H1 (cell line): ENCODE measurements around the gene SLIRP.

Experiments used
- EGR1 ChIP-seq: IDR thresholded peaks from 2 replicates; pipeline ENCODE4 v1.6.1; 2011; ENCODE audit warnings: low read depth, low read length, borderline replicate concordance
- EZH2 ChIP-seq: fragments of 200-600 bp; sonication (generic); IDR thresholded peaks from 2 replicates; pipeline ENCODE4 v1.7.1; 2012; ENCODE audit warnings: low read depth, mild to moderate bottlenecking, moderate library complexity, low read length, inconsistent platforms; ENCODE audit not compliant: severe bottlenecking
- JUND ChIP-seq: IDR thresholded peaks from 2 replicates; pipeline ENCODE4 v1.6.1; 2011; ENCODE audit warnings: mild to moderate bottlenecking, improper control_type of control experiment, low read length
- POLR2AphosphoS5 ChIP-seq: IDR thresholded peaks from 2 replicates; pipeline ENCODE4 v1.6.1; 2011; ENCODE audit warnings: low read depth, low read length
- RNF2 ChIP-seq: fragments of 200-900, 300-1000 bp; sonication (generic); IDR thresholded peaks from 2 replicates; pipeline ENCODE4 v1.7.1; 2016; ENCODE audit warnings: borderline replicate concordance, low read depth, mild to moderate bottlenecking, antibody characterized with exemption, low read length; ENCODE audit not compliant: poor library complexity, severe bottlenecking; ENCODE audit errors: missing control alignments
- TBP ChIP-seq: IDR thresholded peaks from 2 replicates; pipeline ENCODE4 v1.6.1; 2011; ENCODE audit warnings: low read depth, low read length, improper control_type of control experiment
- TCF12 ChIP-seq: IDR thresholded peaks from 2 replicates; pipeline ENCODE4 v1.6.1; 2011; ENCODE audit warnings: low read depth, mild to moderate bottlenecking, low read length
- TF ChIP-seq, protein P1 (sequence below), 3 experiments: IDR thresholded peaks; 1 replicate in 2 of 3; 2 replicates in 1 of 3; pipeline versions ENCODE4 v1.5.1 to v1.6.1; 2011; ENCODE audit warnings: low read length in 3 of 3, mild to moderate bottlenecking in 3 of 3, inconsistent platforms in 2 of 3, low read depth in 1 of 3, moderate library complexity in 1 of 3; ENCODE audit not compliant: insufficient read depth in 1 of 3; ENCODE audit errors: control extremely low read depth in 1 of 3

DNA sequence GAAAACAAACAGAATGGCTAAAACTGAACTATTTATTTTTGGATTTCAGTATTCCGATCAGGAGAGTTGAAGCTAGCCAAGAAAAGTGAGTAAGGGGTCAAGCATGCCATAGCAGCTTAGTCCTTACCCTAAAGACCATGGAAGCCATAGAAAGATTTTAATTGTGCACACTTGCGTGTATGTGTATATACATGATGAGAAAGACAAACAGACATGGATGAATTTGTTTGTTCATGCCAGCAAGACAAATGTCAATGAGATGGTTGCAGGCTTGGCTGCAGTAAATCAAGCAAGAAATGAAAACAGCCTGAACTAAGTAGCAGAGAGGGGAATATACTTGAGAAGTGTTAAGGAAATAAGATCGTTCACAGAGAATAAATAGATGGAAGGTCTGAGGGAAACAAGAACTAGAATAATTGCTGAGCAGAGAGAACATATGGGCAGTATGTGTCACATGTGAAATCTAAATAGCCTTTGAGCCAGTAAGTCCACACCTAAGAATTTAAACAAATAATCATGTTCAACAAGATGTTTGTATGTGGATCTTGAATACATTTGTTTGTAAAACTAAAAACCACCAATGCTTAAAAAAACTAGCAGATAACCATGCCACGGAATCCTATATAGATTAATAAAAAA lies 38.3 kb downstream of the SLIRP start:
- TF ChIP-seq EGR1 (no peak), JUND (no peak), EZH2 (no peak), TCF12 (no peak), RNF2 (no peak), TBP (no peak), POLR2AphosphoS5 (no peak)
- TF ChIP-seq, protein P1, sequence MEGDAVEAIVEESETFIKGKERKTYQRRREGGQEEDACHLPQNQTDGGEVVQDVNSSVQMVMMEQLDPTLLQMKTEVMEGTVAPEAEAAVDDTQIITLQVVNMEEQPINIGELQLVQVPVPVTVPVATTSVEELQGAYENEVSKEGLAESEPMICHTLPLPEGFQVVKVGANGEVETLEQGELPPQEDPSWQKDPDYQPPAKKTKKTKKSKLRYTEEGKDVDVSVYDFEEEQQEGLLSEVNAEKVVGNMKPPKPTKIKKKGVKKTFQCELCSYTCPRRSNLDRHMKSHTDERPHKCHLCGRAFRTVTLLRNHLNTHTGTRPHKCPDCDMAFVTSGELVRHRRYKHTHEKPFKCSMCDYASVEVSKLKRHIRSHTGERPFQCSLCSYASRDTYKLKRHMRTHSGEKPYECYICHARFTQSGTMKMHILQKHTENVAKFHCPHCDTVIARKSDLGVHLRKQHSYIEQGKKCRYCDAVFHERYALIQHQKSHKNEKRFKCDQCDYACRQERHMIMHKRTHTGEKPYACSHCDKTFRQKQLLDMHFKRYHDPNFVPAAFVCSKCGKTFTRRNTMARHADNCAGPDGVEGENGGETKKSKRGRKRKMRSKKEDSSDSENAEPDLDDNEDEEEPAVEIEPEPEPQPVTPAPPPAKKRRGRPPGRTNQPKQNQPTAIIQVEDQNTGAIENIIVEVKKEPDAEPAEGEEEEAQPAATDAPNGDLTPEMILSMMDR (IDR thresholded peaks at IDR 0.05; ENCODE audit: control extremely low read depth in 1 of 3, insufficient read depth in 1 of 3, low read depth in 1 of 3, low read length in 3 of 3), result no peak
